ENCODE measurements around the gene ANKMY2.

Gene ANKMY2

GRCh38 chr7:16586081-16586874 lies 59.3 kb downstream of the ANKMY2 start:
- Histone ChIP-seq H2BK15ac (replicated peaks; ENCODE audit: low read depth) (no peak overlapping the region), H4K5ac (ENCODE audit: low read length) (no peak overlapping the region), H3K4ac (ENCODE audit: low read depth, low read length) (peak overlapping the region; percentile 28), H3K79me2 (ENCODE audit: control insufficient read depth, insufficient read depth, low read length) (no peaks in the 10 kb centered on the region), H3K23ac (ENCODE audit: low read length) (no peak overlapping the region), H2BK120ac (ENCODE audit: low read depth, low read length) (no peak overlapping the region), H2BK5ac (ENCODE audit: low read length) (no peak overlapping the region), H3K56ac (ENCODE audit: low read length) (no peak overlapping the region), H3K4me1 (ENCODE audit: control insufficient read depth, low read depth, low read length) (peaks cover 6% of the 10 kb centered on the region), H3K79me1 (ENCODE audit: low read length) (no peaks in the 10 kb centered on the region), H3K18ac (ENCODE audit: low read length) (no peak overlapping the region), H3K27ac (ENCODE audit: low read depth, low read length) (no peak overlapping the region), H3K4me3 (ENCODE audit: low read length) (no peak overlapping the region), H3K27me3 (ENCODE audit: insufficient read depth, low read length, poor library complexity) (no peaks in the 10 kb centered on the region), H3K36me3 (ENCODE audit: control insufficient read depth, insufficient read depth, low read length) (no peaks in the 10 kb centered on the region), H4K8ac (ENCODE audit: low read depth, low read length) (no peak overlapping the region), H2AK5ac (ENCODE audit: low read length) (no peak overlapping the region), H3K9ac (ENCODE audit: low read length) (no peak overlapping the region), H3K4me2 (ENCODE audit: low read length) (no peak overlapping the region)
- DNase-seq: no peak
- whole genome bisulfite sequencing (ENCODE audit: extremely low coverage, insufficient coverage, low lambda C conversion rate): no CpG with 5 or more reads among the region's 42 CpGs

- Histone ChIP-seq H3K36me3 (ENCODE audit: control insufficient read depth, insufficient read depth, low read length) (no peaks in the 10 kb centered on the region), H3K27me3 (ENCODE audit: insufficient read depth, low read length, poor library complexity) (no peaks in the 10 kb centered on the region), H3K56ac (ENCODE audit: low read length) (no peak overlapping the region), H3K4ac (ENCODE audit: low read depth, low read length) (no peak overlapping the region), H2BK120ac (ENCODE audit: low read depth, low read length) (no peak overlapping the region), H2BK5ac (ENCODE audit: low read length) (no peak overlapping the region), H4K8ac (ENCODE audit: low read depth, low read length) (no peak overlapping the region), H2AK5ac (ENCODE audit: low read length) (no peak overlapping the region), H4K5ac (ENCODE audit: low read length) (no peak overlapping the region), H3K27ac (ENCODE audit: low read depth, low read length) (no peak overlapping the region), H3K4me1 (ENCODE audit: control insufficient read depth, low read depth, low read length) (peaks cover 6% of the 10 kb centered on the region), H3K79me1 (ENCODE audit: low read length) (no peaks in the 10 kb centered on the region), H2BK15ac (replicated peaks; ENCODE audit: low read depth) (no peak overlapping the region), H3K79me2 (ENCODE audit: control insufficient read depth, insufficient read depth, low read length) (no peaks in the 10 kb centered on the region), H3K4me2 (ENCODE audit: low read length) (no peak overlapping the region), H3K18ac (ENCODE audit: low read length) (no peak overlapping the region), H3K4me3 (ENCODE audit: low read length) (no peak overlapping the region), H3K23ac (ENCODE audit: low read length) (no peak overlapping the region), H3K9ac (ENCODE audit: low read length) (no peak overlapping the region)
- no peak for DNase-seq
- WGBS (ENCODE audit: extremely low coverage, insufficient coverage, low lambda C conversion rate): no CpG with 5 or more reads among the region's 17 CpGs
Measured at GRCh38 chr7:16585540-16585939, 60.0 kb downstream of the ANKMY2 start.

- Histone ChIP-seq H3K27me3 (ENCODE audit: insufficient read depth, low read length, poor library complexity) (no peaks in the 10 kb centered on the region), H2BK120ac (ENCODE audit: low read depth, low read length) (no peak overlapping the region), H3K56ac (ENCODE audit: low read length) (no peak overlapping the region), H3K9ac (ENCODE audit: low read length) (no peak overlapping the region), H3K79me1 (ENCODE audit: low read length) (no peaks in the 10 kb centered on the region), H3K27ac (ENCODE audit: low read depth, low read length) (no peak overlapping the region), H2AK5ac (ENCODE audit: low read length) (no peak overlapping the region), H2BK5ac (ENCODE audit: low read length) (no peak overlapping the region), H4K8ac (ENCODE audit: low read depth, low read length) (no peak overlapping the region), H4K5ac (ENCODE audit: low read length) (no peak overlapping the region), H3K4ac (ENCODE audit: low read depth, low read length) (no peak overlapping the region), H3K23ac (ENCODE audit: low read length) (no peak overlapping the region), H3K4me3 (ENCODE audit: low read length) (no peak overlapping the region), H3K79me2 (ENCODE audit: control insufficient read depth, insufficient read depth, low read length) (no peaks in the 10 kb centered on the region), H3K4me1 (ENCODE audit: control insufficient read depth, low read depth, low read length) (peaks cover 6% of the 10 kb centered on the region), H3K36me3 (ENCODE audit: control insufficient read depth, insufficient read depth, low read length) (no peaks in the 10 kb centered on the region), H3K18ac (ENCODE audit: low read length) (no peak overlapping the region), H3K4me2 (ENCODE audit: low read length) (no peak overlapping the region), H2BK15ac (replicated peaks; ENCODE audit: low read depth) (no peak overlapping the region)
- no peak for DNase-seq
- WGBS (ENCODE audit: extremely low coverage, insufficient coverage, low lambda C conversion rate): no CpG with 5 or more reads among the region's 7 CpGs
Measured at GRCh38 chr7:16583834-16584233, 61.7 kb downstream of the ANKMY2 start.

DNA sequence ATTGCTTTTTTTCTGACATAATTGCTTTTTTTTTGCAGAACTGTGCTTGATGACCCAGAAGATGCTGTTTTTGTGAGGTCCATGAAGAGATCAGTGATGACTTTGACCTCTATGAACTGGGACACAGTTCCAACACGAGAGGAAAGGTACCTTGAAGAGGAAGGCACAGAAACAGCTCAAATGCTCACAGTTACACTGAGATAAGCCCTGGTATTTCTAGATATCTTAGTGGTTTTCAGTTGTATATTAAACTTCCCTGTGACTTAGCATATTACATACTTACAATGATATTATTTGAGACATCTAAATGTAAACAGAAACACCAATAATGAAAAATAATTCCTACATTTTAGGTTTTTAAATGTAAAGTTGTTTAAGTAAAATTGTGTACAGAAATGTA lies 64.3 kb downstream of the ANKMY2 start:
- H3K4me2 ChIP-seq (ENCODE audit: low read length): no peak overlapping the region
- H3K36me3 ChIP-seq (ENCODE audit: control insufficient read depth, insufficient read depth, low read length): no peaks in the 10 kb centered on the region
- no peaks in the 10 kb centered on the region for H3K79me2 ChIP-seq (ENCODE audit: control insufficient read depth, insufficient read depth, low read length)
- no peaks in the 10 kb centered on the region for H3K27me3 ChIP-seq (ENCODE audit: insufficient read depth, low read length, poor library complexity)
- H2BK5ac ChIP-seq (ENCODE audit: low read length): no peak overlapping the region
- DNase-seq: no peak
- H2BK15ac ChIP-seq (replicated peaks; ENCODE audit: low read depth): no peak overlapping the region
- no CpG with 5 or more reads among the region's 1 CpG for WGBS (ENCODE audit: extremely low coverage, insufficient coverage, low lambda C conversion rate)
- H3K4me3 ChIP-seq (ENCODE audit: low read length): no peak overlapping the region
- H3K18ac ChIP-seq (ENCODE audit: low read length): no peak overlapping the region
- no peaks in the 10 kb centered on the region for H3K4me1 ChIP-seq (ENCODE audit: control insufficient read depth, low read depth, low read length)
- no peaks in the 10 kb centered on the region for H3K79me1 ChIP-seq (ENCODE audit: low read length)
- H3K9ac ChIP-seq (ENCODE audit: low read length): no peak overlapping the region
- no peak overlapping the region for H3K23ac ChIP-seq (ENCODE audit: low read length)
- H4K5ac ChIP-seq (ENCODE audit: low read length): no peak overlapping the region
- H2AK5ac ChIP-seq (ENCODE audit: low read length): no peak overlapping the region
- no peak overlapping the region for H2BK120ac ChIP-seq (ENCODE audit: low read depth, low read length)
- no peak overlapping the region for H4K8ac ChIP-seq (ENCODE audit: low read depth, low read length)
- H3K4ac ChIP-seq (ENCODE audit: low read depth, low read length): no peak overlapping the region
- H3K56ac ChIP-seq (ENCODE audit: low read length): no peak overlapping the region
- no peak overlapping the region for H3K27ac ChIP-seq (ENCODE audit: low read depth, low read length)

DNA sequence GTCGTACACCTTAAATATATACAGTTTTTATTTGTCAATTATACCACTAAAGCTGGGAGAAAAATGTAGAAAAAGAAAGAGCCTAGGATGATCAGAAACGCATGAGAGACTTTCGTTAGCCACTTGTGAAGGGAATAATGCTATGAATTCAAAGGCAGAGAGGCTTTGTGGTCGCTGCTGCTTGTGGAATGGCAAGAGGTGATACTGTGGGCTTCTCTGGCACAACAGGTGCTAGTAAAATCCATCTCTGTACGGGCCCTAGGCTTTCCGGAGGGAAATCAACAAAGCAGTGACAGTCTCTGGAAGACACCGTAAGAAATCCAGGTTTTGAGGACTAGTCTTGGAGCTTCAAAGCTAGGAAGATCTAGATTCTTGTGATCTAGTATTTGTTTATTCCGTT lies 66.3 kb downstream of the ANKMY2 start:
- no peak overlapping the region for H3K23ac ChIP-seq (ENCODE audit: low read length)
- H3K18ac ChIP-seq (ENCODE audit: low read length): no peak overlapping the region
- no peak overlapping the region for H3K27ac ChIP-seq (ENCODE audit: low read depth, low read length)
- H2AK5ac ChIP-seq (ENCODE audit: low read length): no peak overlapping the region
- H3K4me3 ChIP-seq (ENCODE audit: low read length): no peak overlapping the region
- no peaks in the 10 kb centered on the region for H3K4me1 ChIP-seq (ENCODE audit: control insufficient read depth, low read depth, low read length)
- WGBS (ENCODE audit: extremely low coverage, insufficient coverage, low lambda C conversion rate): no CpG with 5 or more reads among the region's 8 CpGs
- H2BK15ac ChIP-seq (replicated peaks; ENCODE audit: low read depth): no peak overlapping the region
- H3K9ac ChIP-seq (ENCODE audit: low read length): no peak overlapping the region
- H2BK120ac ChIP-seq (ENCODE audit: low read depth, low read length): no peak overlapping the region
- H4K8ac ChIP-seq (ENCODE audit: low read depth, low read length): no peak overlapping the region
- no peak overlapping the region for H2BK5ac ChIP-seq (ENCODE audit: low read length)
- H3K36me3 ChIP-seq (ENCODE audit: control insufficient read depth, insufficient read depth, low read length): no peaks in the 10 kb centered on the region
- no peaks in the 10 kb centered on the region for H3K79me1 ChIP-seq (ENCODE audit: low read length)
- no peaks in the 10 kb centered on the region for H3K27me3 ChIP-seq (ENCODE audit: insufficient read depth, low read length, poor library complexity)
- no peak overlapping the region for H3K4ac ChIP-seq (ENCODE audit: low read depth, low read length)
- no peak overlapping the region for H3K56ac ChIP-seq (ENCODE audit: low read length)
- no peak overlapping the region for H3K4me2 ChIP-seq (ENCODE audit: low read length)
- no peak for DNase-seq
- no peaks in the 10 kb centered on the region for H3K79me2 ChIP-seq (ENCODE audit: control insufficient read depth, insufficient read depth, low read length)
- no peak overlapping the region for H4K5ac ChIP-seq (ENCODE audit: low read length)

DNA sequence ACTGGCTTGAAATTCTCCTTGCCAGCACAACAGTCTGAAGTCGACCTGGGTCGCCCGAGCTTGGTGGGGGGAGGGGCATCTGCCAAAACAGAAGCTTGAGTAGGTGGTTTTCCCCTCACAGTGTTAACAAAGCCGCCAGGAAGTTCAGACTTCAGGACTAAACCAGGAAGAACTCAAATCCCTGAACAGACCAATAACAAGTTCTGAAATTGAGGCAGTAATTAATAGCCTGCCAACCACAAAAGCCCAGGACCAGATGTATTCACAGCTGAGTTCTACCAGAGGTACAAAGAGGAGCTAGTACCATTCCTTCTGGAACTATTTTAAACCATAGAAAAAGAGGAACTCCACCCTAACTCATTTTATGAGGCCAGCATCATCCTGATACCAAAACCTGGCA lies 73.6 kb downstream of the ANKMY2 start:
- H3K9ac ChIP-seq (ENCODE audit: low read length): no peak overlapping the region
- H3K56ac ChIP-seq (ENCODE audit: low read length): no peak overlapping the region
- H3K4me3 ChIP-seq (ENCODE audit: low read length): no peak overlapping the region
- no peak overlapping the region for H2BK120ac ChIP-seq (ENCODE audit: low read depth, low read length)
- no peaks in the 10 kb centered on the region for H3K79me2 ChIP-seq (ENCODE audit: control insufficient read depth, insufficient read depth, low read length)
- H2BK15ac ChIP-seq (replicated peaks; ENCODE audit: low read depth): no peak overlapping the region
- H3K79me1 ChIP-seq (ENCODE audit: low read length): no peaks in the 10 kb centered on the region
- no peaks in the 10 kb centered on the region for H3K36me3 ChIP-seq (ENCODE audit: control insufficient read depth, insufficient read depth, low read length)
- DNase-seq: no peak
- H3K4me1 ChIP-seq (ENCODE audit: control insufficient read depth, low read depth, low read length): no peaks in the 10 kb centered on the region
- H2BK5ac ChIP-seq (ENCODE audit: low read length): no peak overlapping the region
- no peaks in the 10 kb centered on the region for H3K27me3 ChIP-seq (ENCODE audit: insufficient read depth, low read length, poor library complexity)
- no peak overlapping the region for H3K4ac ChIP-seq (ENCODE audit: low read depth, low read length)
- H3K27ac ChIP-seq (ENCODE audit: low read depth, low read length): no peak overlapping the region
- H3K23ac ChIP-seq (ENCODE audit: low read length): no peak overlapping the region
- H2AK5ac ChIP-seq (ENCODE audit: low read length): no peak overlapping the region
- H3K18ac ChIP-seq (ENCODE audit: low read length): no peak overlapping the region
- no peak overlapping the region for H4K5ac ChIP-seq (ENCODE audit: low read length)
- no peak overlapping the region for H3K4me2 ChIP-seq (ENCODE audit: low read length)
- WGBS (ENCODE audit: extremely low coverage, insufficient coverage, low lambda C conversion rate): no CpG with 5 or more reads among the region's 4 CpGs
- H4K8ac ChIP-seq (ENCODE audit: low read depth, low read length): no peak overlapping the region
